CD14-positive monocyte (primary cell): ENCODE results near the gene FIS1. TPM values are rescaled to one million over a fixed set of nuclear protein-coding genes. Genes with fewer than 3 reads are reported as not detected.

Experiments
- DNase-seq, 3 donors: peaks; one replicate each; pipeline ENCODE4 v3.0.0-alpha.2; 2011 to 2022
- H2AFZ ChIP-seq: 2 replicates; pipeline ENCODE4 v1.6.0; 2012; ENCODE audit warnings: mild to moderate bottlenecking, low read depth, low read length, inconsistent platforms; ENCODE audit not compliant: insufficient read depth, poor library complexity, severe bottlenecking
- H3K27ac ChIP-seq, 2 donors: 1 replicate in 1 of 2; 2 replicates in 1 of 2; pipeline ENCODE4 v1.5.1; 2012 to 2013; ENCODE audit warnings: low read length in 2 of 2, control low read depth in 1 of 2, inconsistent platforms in 1 of 2, low read depth in 1 of 2, mild to moderate bottlenecking in 1 of 2
- H3K27me3 ChIP-seq, 2 donors: one replicate each; pipeline versions ENCODE4 v1.6.0 to v1.6.1; 2011 to 2013; ENCODE audit warnings: low read length in 2 of 2; ENCODE audit not compliant: control insufficient read depth in 2 of 2, insufficient read depth in 2 of 2
- H3K36me3 ChIP-seq, 2 donors: replicated peaks in 1 of 2; 1 replicate in 1 of 2; 2 replicates in 1 of 2; pipeline versions ENCODE4 v1.5.1 to v1.6.1; 2012 to 2013; ENCODE audit warnings: low read length in 2 of 2, control low read depth in 1 of 2, inconsistent platforms in 1 of 2, mild to moderate bottlenecking in 1 of 2; ENCODE audit not compliant: insufficient read depth in 2 of 2, control insufficient read depth in 1 of 2
- H3K4me1 ChIP-seq, 2 donors: 1 replicate in 1 of 2; 2 replicates in 1 of 2; pipeline versions ENCODE4 v1.5.1 to v1.6.1; 2012 to 2013; ENCODE audit warnings: low read length in 2 of 2, control low read depth in 1 of 2, inconsistent platforms in 1 of 2, mild to moderate bottlenecking in 1 of 2, moderate library complexity in 1 of 2; ENCODE audit not compliant: insufficient read depth in 2 of 2, control insufficient read depth in 1 of 2
- H3K4me2 ChIP-seq: replicated peaks from 2 replicates; pipeline ENCODE3; 2012; ENCODE audit warnings: low read length, moderate library complexity, mild to moderate bottlenecking; ENCODE audit not compliant: poor library complexity, severe bottlenecking; ENCODE audit errors: extremely low read depth
- H3K4me3 ChIP-seq, 3 experiments: fragments of 200-600 bp in 1 of 3; sonication (generic) in 1 of 3; replicated peaks in 1 of 3; 1 replicate in 2 of 3; 2 replicates in 1 of 3; pipeline ENCODE4 v1.5.1; 2011 to 2013; ENCODE audit warnings: low read length in 3 of 3, mild to moderate bottlenecking in 3 of 3, control low read depth in 2 of 3, low read depth in 2 of 3, inconsistent platforms in 1 of 3, moderate library complexity in 1 of 3
- H3K79me2 ChIP-seq: 2 replicates; pipeline ENCODE4 v1.6.0; 2012; ENCODE audit warnings: mild to moderate bottlenecking, control low read depth, inconsistent platforms, low read length, moderate library complexity; ENCODE audit not compliant: insufficient read depth
- H3K9ac ChIP-seq: 2 replicates; pipeline ENCODE4 v1.6.0; 2017; ENCODE audit warnings: low read length, mild to moderate bottlenecking; ENCODE audit not compliant: insufficient read depth, poor library complexity, severe bottlenecking
- H3K9me3 ChIP-seq, 2 donors: replicated peaks in 1 of 2; 1 replicate in 1 of 2; 2 replicates in 1 of 2; pipeline versions ENCODE4 v1.5.1 to v1.6.1; 2012 to 2013; ENCODE audit warnings: low read length in 2 of 2, control low read depth in 1 of 2; ENCODE audit not compliant: control insufficient read depth in 1 of 2, insufficient read depth in 1 of 2
- H4K20me1 ChIP-seq: 2 replicates; pipeline ENCODE4 v1.6.0; 2012; ENCODE audit warnings: mild to moderate bottlenecking, low read length, control low read depth, moderate library complexity; ENCODE audit not compliant: insufficient read depth
- H3K27ac Mint-ChIP-seq, 7 donors: one replicate each; pipeline ENCODE4 v1.8.0; 2020; ENCODE audit warnings: mild to moderate bottlenecking in 7 of 7, mixed read lengths in 7 of 7, moderate library complexity in 6 of 7, inconsistent platforms in 2 of 7
- H3K27me3 Mint-ChIP-seq, 3 donors: one replicate each; pipeline ENCODE4 v1.8.0; 2021 to 2022; ENCODE audit warnings: low read depth in 3 of 3, mild to moderate bottlenecking in 3 of 3, mixed read lengths in 3 of 3, moderate library complexity in 3 of 3, inconsistent platforms in 1 of 3
- H3K36me3 Mint-ChIP-seq, 2 donors: one replicate each; pipeline ENCODE4 v1.8.0; 2020; ENCODE audit warnings: mixed read lengths in 2 of 2, inconsistent platforms in 1 of 2, mild to moderate bottlenecking in 1 of 2
- H3K4me1 Mint-ChIP-seq: one replicate; pipeline ENCODE4 v1.8.0; 2020; ENCODE audit warnings: mild to moderate bottlenecking, mixed read lengths
- H3K4me3 Mint-ChIP-seq, 2 donors: one replicate each; pipeline ENCODE4 v1.8.0; 2020; ENCODE audit warnings: mild to moderate bottlenecking in 2 of 2, mixed read lengths in 2 of 2, moderate library complexity in 1 of 2
- H3K9me3 Mint-ChIP-seq, 7 donors: one replicate each; pipeline ENCODE4 v1.8.0; 2020 to 2022; ENCODE audit warnings: mixed read lengths in 7 of 7, mild to moderate bottlenecking in 6 of 7, moderate library complexity in 6 of 7, inconsistent platforms in 2 of 7
- CTCF ChIP-seq: fragments of 200-600 bp; IDR thresholded peaks from one replicate; pipeline ENCODE4 v1.8.0; 2022; ENCODE audit warnings: antibody characterized with exemption, mild to moderate bottlenecking
- WGBS: methylation state at CpG from one replicate; pipeline ENCODE4 v1.1.5; 2013; ENCODE audit warnings: missing lambda C conversion rate; ENCODE audit not compliant: insufficient coverage; 5-methylcytosine and 5-hydroxymethylcytosine counted together
- intact Hi-C, 2 donors: fragments of 100-400 bp; cut with micrococcal nuclease; formaldehyde crosslinking; loops; one replicate each; pipeline versions ENCODE4 v1.15.0 to v1.15.1; 2023
- polyA plus RNA-seq, 3 donors: library from polyadenylated mRNA; depleted of rRNA in 1 of 3; unstranded in 2 of 3; stranded (reverse) in 1 of 3; fragments of 300-500 nt in 2 of 3; fragments of >200 nt in 1 of 3; fragmentation: Illumina TruSeq in 2 of 3; gene quantifications; 1 replicate in 2 of 3; 2 replicates in 1 of 3; pipeline ENCODE4 v1.2.3, GENCODE V29; 2012 to 2021

The FIS1 gene
- polyA plus RNA-seq, 3 donors: 152 to 198 (median 195) TPM

GRCh38 chr7:101278461-101279292, 33.8 kb upstream of the FIS1 start:
- DNase-seq: no peak
- Histone ChIP-seq H3K4me3 (no peak overlapping the region), H3K79me2 (no peaks in the 10 kb centered on the region), H3K36me3 (no peaks in the 10 kb centered on the region), H4K20me1 (no peaks in the 10 kb centered on the region), H3K27me3 (no peaks in the 10 kb centered on the region), H2AFZ (no peak overlapping the region), H3K4me1 (no peaks in the 10 kb centered on the region), H3K4me2 (no peak overlapping the region), H3K27ac (no peak overlapping the region), H3K9me3 (no peaks in the 10 kb centered on the region), H3K9ac (no peak overlapping the region)
- Mint-ChIP-seq H3K4me3 (no peak overlapping the region), H3K36me3 (no peaks in the 10 kb centered on the region), H3K27me3 (peaks cover 10 to 23% (median 12%) of the 10 kb centered on the region in 3 donors), H3K9me3 (peaks cover 0 to 3% (median 0%) of the 10 kb centered on the region in 7 donors), H3K4me1 (peaks cover 5% of the 10 kb centered on the region), H3K27ac (no peak overlapping the region)
- no peak for TF ChIP-seq CTCF
- 93% methylated on average over 16 of the region's 24 CpGs for WGBS
- intact Hi-C loops: no loop called here

- 78% methylated on average over 5 of the region's 9 CpGs for WGBS
- H3K4me1 ChIP-seq: no peaks in the 10 kb centered on the region
Measured at GRCh38 chr7:101277155-101277554, 32.3 kb upstream of the FIS1 start.

More at GRCh38 chr7:101277155-101277554, 32.3 kb upstream of the FIS1 start:
- no peak overlapping the region for H3K9ac ChIP-seq
- H3K4me2 ChIP-seq: no peak overlapping the region
- no peaks in the 10 kb centered on the region for H4K20me1 ChIP-seq
- Mint-ChIP-seq H3K4me1 (no peaks in the 10 kb centered on the region), H3K27me3 (peaks cover 12 to 16% (median 12%) of the 10 kb centered on the region in 3 donors), H3K4me3 (no peak overlapping the region), H3K9me3 (peaks cover 0 to 3% (median 0%) of the 10 kb centered on the region in 7 donors), H3K36me3 (no peaks in the 10 kb centered on the region), H3K27ac (no peak overlapping the region)
- no peak overlapping the region for H2AFZ ChIP-seq
- no peaks in the 10 kb centered on the region for H3K79me2 ChIP-seq
- H3K27ac ChIP-seq: no peak overlapping the region
- intact Hi-C loops: no loop called here
- no peaks in the 10 kb centered on the region for H3K9me3 ChIP-seq
- TF ChIP-seq CTCF: no peak
- no peak overlapping the region for H3K4me3 ChIP-seq
- no peak for DNase-seq
- no peaks in the 10 kb centered on the region for H3K27me3 ChIP-seq
- H3K36me3 ChIP-seq: no peaks in the 10 kb centered on the region
